Measurements from ENCODE around the gene VRK2.
"Not testable (repeated sequence)": the region's sequence is repeated elsewhere in the genome, so short reads cannot be mapped to it uniquely, and the experiment has no call there.

The VRK2 gene

GRCh38 chr2:58064086-58064485 lies 17.5 kb downstream of the VRK2 start:
- no peak overlapping the region for H3K4me3 Mint-ChIP-seq
- peaks cover 0 to 3% of the 10 kb centered on the region in 2 donors for H3K9me3 Mint-ChIP-seq
- ATAC-seq (replicated peaks) = no peak
- H3K36me3 Mint-ChIP-seq = peaks cover 24 to 52% of the 10 kb centered on the region in 2 donors
- no peak for DNase-seq
- no peak overlapping the region for H3K27ac Mint-ChIP-seq
- H3K4me1 Mint-ChIP-seq = peaks cover 12 to 36% of the 10 kb centered on the region in 2 donors
- H3K27me3 Mint-ChIP-seq = no peaks in the 10 kb centered on the region

GRCh38 chr2:58065248-58065647 lies 18.6 kb downstream of the VRK2 start:
- Mint-ChIP-seq H3K9me3 (peaks cover 0 to 3% of the 10 kb centered on the region in 2 donors), H3K27me3 (no peaks in the 10 kb centered on the region), H3K4me1 (peaks cover 10 to 38% of the 10 kb centered on the region in 2 donors), H3K27ac (no peak overlapping the region), H3K36me3 (peaks cover 26 to 57% of the 10 kb centered on the region in 2 donors), H3K4me3 (no peak overlapping the region)
- ATAC-seq (replicated peaks) (no peak), DNase-seq (no peak)

GRCh38 chr2:58067001-58067400 lies 20.4 kb downstream of the VRK2 start:
- Mint-ChIP-seq H3K4me1 (peaks cover 12 to 50% of the 10 kb centered on the region in 2 donors), H3K36me3 (peaks cover 27 to 59% of the 10 kb centered on the region in 2 donors), H3K27me3 (no peaks in the 10 kb centered on the region), H3K4me3 (no peak overlapping the region), H3K9me3 (peaks cover 0 to 3% of the 10 kb centered on the region in 2 donors), H3K27ac (no peak overlapping the region)
- DNase-seq = no peak
- no peak for ATAC-seq (replicated peaks)

- DNase-seq (no peak), ATAC-seq (replicated peaks) (no peak)
- Mint-ChIP-seq H3K4me1 (peaks cover 6 to 50% of the 10 kb centered on the region in 2 donors), H3K4me3 (no peak overlapping the region), H3K27me3 (no peaks in the 10 kb centered on the region), H3K27ac (no peak overlapping the region), H3K9me3 (peaks cover 0 to 7% of the 10 kb centered on the region in 2 donors), H3K36me3 (peaks cover 41 to 65% of the 10 kb centered on the region in 2 donors)
Measured at GRCh38 chr2:58070765-58071164, 24.2 kb downstream of the VRK2 start.

GRCh38 chr2:58072102-58072501 lies 25.5 kb downstream of the VRK2 start:
- ATAC-seq (replicated peaks) (no peak), DNase-seq (no peak)
- H3K4me3 Mint-ChIP-seq = no peak overlapping the region
- H3K9me3 Mint-ChIP-seq = peaks cover 0 to 7% of the 10 kb centered on the region in 2 donors
- H3K27ac Mint-ChIP-seq = no peak overlapping the region
- no peaks in the 10 kb centered on the region for H3K27me3 Mint-ChIP-seq
- peaks cover 37 to 58% of the 10 kb centered on the region in 2 donors for H3K36me3 Mint-ChIP-seq
- peaks cover 4 to 42% of the 10 kb centered on the region in 2 donors for H3K4me1 Mint-ChIP-seq

GRCh38 chr2:58073008-58073407 lies 26.4 kb downstream of the VRK2 start:
- Mint-ChIP-seq H3K27ac (no peak overlapping the region), H3K9me3 (peaks cover 0 to 7% of the 10 kb centered on the region in 2 donors), H3K36me3 (peaks cover 38 to 56% of the 10 kb centered on the region in 2 donors), H3K27me3 (no peaks in the 10 kb centered on the region), H3K4me1 (peaks cover 8 to 41% of the 10 kb centered on the region in 2 donors), H3K4me3 (no peak overlapping the region)
- ATAC-seq (replicated peaks) (no peak), DNase-seq (no peak)

- H3K4me1 Mint-ChIP-seq = peaks cover 8 to 34% of the 10 kb centered on the region in 2 donors
- DNase-seq = no peak
- ATAC-seq (replicated peaks) = no peak
- H3K27me3 Mint-ChIP-seq = no peaks in the 10 kb centered on the region
- no peak overlapping the region for H3K4me3 Mint-ChIP-seq
- H3K36me3 Mint-ChIP-seq = peaks cover 33 to 52% of the 10 kb centered on the region in 2 donors
- H3K27ac Mint-ChIP-seq = no peak overlapping the region
- H3K9me3 Mint-ChIP-seq = peaks cover 0 to 4% of the 10 kb centered on the region in 2 donors
Measured at GRCh38 chr2:58073751-58074150, 27.1 kb downstream of the VRK2 start.

GRCh38 chr2:58081000-58081399 lies 34.4 kb downstream of the VRK2 start:
- H3K4me3 Mint-ChIP-seq = no peak overlapping the region
- ATAC-seq (replicated peaks) (no peak), DNase-seq (no peak)
- H3K4me1 Mint-ChIP-seq = peaks cover 4 to 6% of the 10 kb centered on the region in 2 donors
- H3K36me3 Mint-ChIP-seq = peaks cover 17 to 21% of the 10 kb centered on the region in 2 donors
- H3K27ac Mint-ChIP-seq = no peak overlapping the region
- no peaks in the 10 kb centered on the region for H3K9me3 Mint-ChIP-seq
- no peaks in the 10 kb centered on the region for H3K27me3 Mint-ChIP-seq

- ATAC-seq (replicated peaks) (no peak), DNase-seq (no peak)
- Mint-ChIP-seq H3K27ac (no peak overlapping the region), H3K9me3 (peaks cover 0 to 2% of the 10 kb centered on the region in 2 donors), H3K4me3 (no peak overlapping the region), H3K4me1 (peaks cover 4% of the 10 kb centered on the region in 2 donors), H3K27me3 (no peaks in the 10 kb centered on the region), H3K36me3 (peaks cover 42 to 61% of the 10 kb centered on the region in 2 donors)
Measured at GRCh38 chr2:58089081-58089480, 42.5 kb downstream of the VRK2 start.

GRCh38 chr2:58092772-58093171 lies 46.2 kb downstream of the VRK2 start:
- not testable (repeated sequence) for H3K9me3 Mint-ChIP-seq; H3K27ac Mint-ChIP-seq; DNase-seq; H3K27me3 Mint-ChIP-seq; H3K4me3 Mint-ChIP-seq; H3K4me1 Mint-ChIP-seq; ATAC-seq (replicated peaks)
- peaks cover 40 to 69% of the 10 kb centered on the region in 2 donors for H3K36me3 Mint-ChIP-seq

- H3K9me3 Mint-ChIP-seq = peaks cover 0 to 4% of the 10 kb centered on the region in 2 donors
- no peak overlapping the region for H3K4me3 Mint-ChIP-seq
- no peak overlapping the region for H3K27ac Mint-ChIP-seq
- H3K4me1 Mint-ChIP-seq = no peaks in the 10 kb centered on the region
- ATAC-seq (replicated peaks) = no peak
- H3K36me3 Mint-ChIP-seq = peaks cover 24 to 43% of the 10 kb centered on the region in 2 donors
- no peak for DNase-seq
- no peaks in the 10 kb centered on the region for H3K27me3 Mint-ChIP-seq
Measured at GRCh38 chr2:58097025-58097424, 50.4 kb downstream of the VRK2 start.

- no peak overlapping the region for H3K27ac Mint-ChIP-seq
- DNase-seq = no peak
- H3K9me3 Mint-ChIP-seq = peaks cover 0 to 1% of the 10 kb centered on the region in 2 donors
- H3K27me3 Mint-ChIP-seq = no peaks in the 10 kb centered on the region
- ATAC-seq (replicated peaks) = no peak
- peaks cover 23 to 45% of the 10 kb centered on the region in 2 donors for H3K36me3 Mint-ChIP-seq
- no peaks in the 10 kb centered on the region for H3K4me1 Mint-ChIP-seq
- no peak overlapping the region for H3K4me3 Mint-ChIP-seq
Measured at GRCh38 chr2:58098254-58099095, 51.9 kb downstream of the VRK2 start.

GRCh38 chr2:58099096-58099769 lies 52.6 kb downstream of the VRK2 start:
- Mint-ChIP-seq H3K27me3 (no peaks in the 10 kb centered on the region), H3K4me1 (no peaks in the 10 kb centered on the region), H3K36me3 (peaks cover 22 to 44% of the 10 kb centered on the region in 2 donors), H3K4me3 (no peak overlapping the region), H3K9me3 (peaks cover 0 to 1% of the 10 kb centered on the region in 2 donors), H3K27ac (no peak overlapping the region)
- no peak for ATAC-seq (replicated peaks)
- no peak for DNase-seq

GRCh38 chr2:58101500-58101899 lies 54.9 kb downstream of the VRK2 start:
- Mint-ChIP-seq H3K9me3 (no peaks in the 10 kb centered on the region), H3K4me3 (no peak overlapping the region), H3K27ac (no peak overlapping the region), H3K27me3 (no peaks in the 10 kb centered on the region), H3K4me1 (no peaks in the 10 kb centered on the region), H3K36me3 (peaks cover 15 to 27% of the 10 kb centered on the region in 2 donors)
- ATAC-seq (replicated peaks) (no peak), DNase-seq (no peak)
